ENCODE results near the gene C16orf95. TPM values are rescaled to one million over a fixed set of nuclear protein-coding genes. Genes with fewer than 3 reads are reported as not detected.

The C16orf95 gene
- total RNA-seq, 1 experiment from 2014 or later, result 5.1 TPM

DNA sequence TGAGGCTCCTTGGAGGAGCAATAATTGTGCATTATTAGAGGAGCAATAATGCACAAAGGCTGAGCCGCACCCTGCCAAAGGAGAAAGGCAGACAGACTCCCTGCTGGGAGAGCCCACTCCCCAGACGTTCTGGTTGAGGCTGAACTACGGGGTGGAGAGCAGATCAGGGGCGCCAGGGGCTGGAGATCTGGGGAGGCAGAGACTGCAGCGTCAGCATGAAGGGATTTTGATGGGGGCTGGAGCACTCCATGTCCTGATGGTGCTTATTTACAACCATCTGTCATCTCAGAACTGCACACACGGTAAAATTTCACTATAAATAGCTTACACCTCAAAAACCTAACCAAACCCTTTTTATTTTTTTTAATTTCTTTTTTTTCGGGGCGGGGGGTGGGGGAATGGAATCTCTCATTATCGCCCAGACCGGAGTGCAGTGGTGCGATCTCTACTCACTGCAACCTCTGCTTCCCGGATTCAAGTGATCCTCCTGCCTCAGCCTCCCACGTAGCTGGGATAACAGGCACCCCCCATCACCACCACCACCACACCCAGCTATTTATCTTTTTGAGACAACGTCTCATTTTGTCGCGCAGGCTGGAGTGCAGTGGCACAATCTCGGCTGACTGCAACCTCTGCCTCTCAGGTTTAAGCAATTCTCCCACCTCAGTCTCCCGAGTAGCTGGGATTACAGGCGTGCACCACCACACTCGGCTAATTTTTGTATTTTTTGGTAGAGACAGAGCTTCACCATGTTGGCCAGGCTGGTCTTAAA lies 4.3 kb upstream of the C16orf95 start:
- TF ChIP-seq, protein P1, sequence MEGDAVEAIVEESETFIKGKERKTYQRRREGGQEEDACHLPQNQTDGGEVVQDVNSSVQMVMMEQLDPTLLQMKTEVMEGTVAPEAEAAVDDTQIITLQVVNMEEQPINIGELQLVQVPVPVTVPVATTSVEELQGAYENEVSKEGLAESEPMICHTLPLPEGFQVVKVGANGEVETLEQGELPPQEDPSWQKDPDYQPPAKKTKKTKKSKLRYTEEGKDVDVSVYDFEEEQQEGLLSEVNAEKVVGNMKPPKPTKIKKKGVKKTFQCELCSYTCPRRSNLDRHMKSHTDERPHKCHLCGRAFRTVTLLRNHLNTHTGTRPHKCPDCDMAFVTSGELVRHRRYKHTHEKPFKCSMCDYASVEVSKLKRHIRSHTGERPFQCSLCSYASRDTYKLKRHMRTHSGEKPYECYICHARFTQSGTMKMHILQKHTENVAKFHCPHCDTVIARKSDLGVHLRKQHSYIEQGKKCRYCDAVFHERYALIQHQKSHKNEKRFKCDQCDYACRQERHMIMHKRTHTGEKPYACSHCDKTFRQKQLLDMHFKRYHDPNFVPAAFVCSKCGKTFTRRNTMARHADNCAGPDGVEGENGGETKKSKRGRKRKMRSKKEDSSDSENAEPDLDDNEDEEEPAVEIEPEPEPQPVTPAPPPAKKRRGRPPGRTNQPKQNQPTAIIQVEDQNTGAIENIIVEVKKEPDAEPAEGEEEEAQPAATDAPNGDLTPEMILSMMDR (conservative IDR thresholded peaks at IDR 0.05; ENCODE audit: low read depth, low read length), result no peak
- TF ChIP-seq EZH2 (IDR thresholded peaks at IDR 0.05; ENCODE audit: borderline replicate concordance, low read depth, low read length, poor library complexity, severe bottlenecking), result no peak
- Histone ChIP-seq H3K27ac (ENCODE audit: low read depth, low read length, poor library complexity, severe bottlenecking) (no peak overlapping the region), H3K4me3 (ENCODE audit: low read depth, low read length, poor library complexity, severe bottlenecking) (no peak overlapping the region), H3K9me3 (ENCODE audit: low read depth, low read length, poor library complexity, severe bottlenecking) (no peaks in the 10 kb centered on the region), H3K27me3 (replicated peaks; ENCODE audit: insufficient read depth, low read depth, low read length, poor library complexity) (no peaks in the 10 kb centered on the region), H3K4me1 (ENCODE audit: insufficient read depth, low read length, poor library complexity, severe bottlenecking) (peaks cover 6% of the 10 kb centered on the region), H3K36me3 (ENCODE audit: insufficient read depth, low read length, poor library complexity, severe bottlenecking) (no peaks in the 10 kb centered on the region)
- DNase-seq (ENCODE audit: low spot score), result no peak
- no TSS peak for BruUV-seq (replicated peaks)
- ChIA-PET CTCF (no interaction called here), POLR2A (ENCODE audit: low non-redundant PET) (no interaction called here)
- intact Hi-C loops (cut with micrococcal nuclease; ENCODE audit: unreplicated experiment), result no loop called here

DNA sequence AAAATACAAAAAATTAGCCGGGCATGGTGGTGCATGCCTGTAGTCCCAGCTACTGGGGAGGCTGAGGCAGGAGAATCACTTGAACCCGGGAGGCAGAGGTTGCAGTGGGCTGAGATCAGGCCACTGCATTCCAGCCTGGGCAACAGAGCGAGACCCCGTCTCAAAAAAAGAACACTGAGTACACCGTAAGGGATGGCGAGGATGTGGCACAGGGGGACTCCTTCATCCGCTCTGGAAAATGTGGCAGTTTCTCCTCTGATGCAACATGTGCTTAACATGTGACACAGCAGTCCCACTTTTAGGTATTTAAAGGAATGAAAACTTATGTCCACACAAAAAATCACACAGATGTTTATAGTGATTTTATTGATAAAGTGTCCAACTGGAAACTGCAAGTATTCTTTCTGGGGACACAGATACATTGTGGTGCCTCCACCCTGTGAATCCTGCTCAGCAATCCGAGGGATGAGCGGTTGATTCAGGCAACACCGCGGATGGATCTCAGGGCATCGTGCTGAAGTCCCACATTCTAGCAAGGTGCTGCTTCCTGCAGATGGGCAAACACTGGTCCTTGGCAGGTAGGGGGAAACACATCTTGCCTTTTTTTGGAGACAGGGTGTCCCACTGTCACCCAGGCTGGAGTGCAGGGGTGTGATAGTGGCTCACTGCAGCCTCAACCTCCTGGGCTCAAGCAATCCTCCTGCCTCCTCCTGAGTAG lies 3.5 kb upstream of the C16orf95 start:
- BruUV-seq (replicated peaks), result no TSS peak
- no peak for TF ChIP-seq EZH2 (IDR thresholded peaks at IDR 0.05; ENCODE audit: borderline replicate concordance, low read depth, low read length, poor library complexity, severe bottlenecking)
- TF ChIP-seq, protein P1 (conservative IDR thresholded peaks at IDR 0.05; ENCODE audit: low read depth, low read length), result no peak

DNA sequence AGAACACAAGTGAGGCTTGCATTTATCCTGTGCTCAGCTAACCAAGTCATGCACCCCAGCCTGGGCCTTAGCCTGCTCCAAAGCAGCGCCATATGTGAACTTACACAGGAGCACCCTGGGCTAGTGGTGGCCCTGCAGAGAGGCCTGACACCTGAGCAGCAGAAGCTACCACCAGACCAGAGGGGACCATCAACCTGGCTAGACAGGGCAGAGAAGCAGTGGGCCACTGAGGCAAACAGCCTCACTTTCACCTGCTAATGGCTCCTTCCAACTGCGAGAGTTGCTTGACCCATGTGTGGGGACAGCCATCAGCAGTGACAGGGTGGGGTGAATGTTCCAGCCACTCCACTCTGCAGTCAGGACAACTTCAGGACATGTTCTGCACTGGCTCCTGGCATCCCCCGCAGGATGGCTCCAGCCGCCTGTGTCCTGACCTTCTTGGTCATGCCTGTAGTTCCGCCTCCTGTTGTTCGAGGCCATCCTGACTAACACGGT lies 2.9 kb upstream of the C16orf95 start:
- CTCF ChIA-PET, result no interaction called here
- TF ChIP-seq, protein P1 (conservative IDR thresholded peaks at IDR 0.05; ENCODE audit: low read depth, low read length), result no peak
- TF ChIP-seq EZH2 (IDR thresholded peaks at IDR 0.05; ENCODE audit: borderline replicate concordance, low read depth, low read length, poor library complexity, severe bottlenecking), result no peak
- Histone ChIP-seq H3K4me3 (ENCODE audit: low read depth, low read length, poor library complexity, severe bottlenecking) (no peak overlapping the region), H3K27ac (ENCODE audit: low read depth, low read length, poor library complexity, severe bottlenecking) (no peak overlapping the region), H3K4me1 (ENCODE audit: insufficient read depth, low read length, poor library complexity, severe bottlenecking) (peaks cover 6% of the 10 kb centered on the region), H3K9me3 (ENCODE audit: low read depth, low read length, poor library complexity, severe bottlenecking) (no peaks in the 10 kb centered on the region), H3K27me3 (replicated peaks; ENCODE audit: insufficient read depth, low read depth, low read length, poor library complexity) (no peaks in the 10 kb centered on the region), H3K36me3 (ENCODE audit: insufficient read depth, low read length, poor library complexity, severe bottlenecking) (no peaks in the 10 kb centered on the region)
- no TSS peak for BruUV-seq (replicated peaks)
- intact Hi-C loops (cut with micrococcal nuclease; ENCODE audit: unreplicated experiment), result no loop called here
- POLR2A ChIA-PET (ENCODE audit: low non-redundant PET), result no interaction called here
- no peak for DNase-seq (ENCODE audit: low spot score)

More for the DNA sequence above, 3.5 kb upstream of the C16orf95 start:
- H3K4me1 ChIP-seq (ENCODE audit: insufficient read depth, low read length, poor library complexity, severe bottlenecking), result peaks cover 6% of the 10 kb centered on the region
- DNase-seq (ENCODE audit: low spot score), result no peak
- no peaks in the 10 kb centered on the region for H3K27me3 ChIP-seq (replicated peaks; ENCODE audit: insufficient read depth, low read depth, low read length, poor library complexity)
- H3K4me3 ChIP-seq (ENCODE audit: low read depth, low read length, poor library complexity, severe bottlenecking), result no peak overlapping the region
- intact Hi-C loops (cut with micrococcal nuclease; ENCODE audit: unreplicated experiment), result no loop called here
- H3K36me3 ChIP-seq (ENCODE audit: insufficient read depth, low read length, poor library complexity, severe bottlenecking), result no peaks in the 10 kb centered on the region
- CTCF ChIA-PET, result no interaction called here
- POLR2A ChIA-PET (ENCODE audit: low non-redundant PET), result no interaction called here
- no peaks in the 10 kb centered on the region for H3K9me3 ChIP-seq (ENCODE audit: low read depth, low read length, poor library complexity, severe bottlenecking)
- no peak overlapping the region for H3K27ac ChIP-seq (ENCODE audit: low read depth, low read length, poor library complexity, severe bottlenecking)

Data from A673 (cell line).